ACC112 (cell line): ENCODE results near the gene ERMARD.

Experiments
- H2AFZ ChIP-seq: fragments of 200-600 bp; sonication (generic); one replicate; pipeline ENCODE4 v1.6.0; 2017; ENCODE audit warnings: antibody characterized with exemption, low read length; ENCODE audit not compliant: unreplicated experiment
- H3K27ac ChIP-seq: fragments of 200-600 bp; sonication (generic); 2 replicates; pipeline ENCODE4 v1.5.1; 2014; ENCODE audit warnings: low read depth, mild to moderate bottlenecking, antibody characterized with exemption, low read length, moderate library complexity
- H3K27me3 ChIP-seq: fragments of 200-600 bp; sonication (generic); 2 replicates; pipeline ENCODE4 v1.6.1; 2014; ENCODE audit warnings: mild to moderate bottlenecking, antibody characterized with exemption, low read length, moderate library complexity, mixed read lengths; ENCODE audit not compliant: insufficient read depth
- H3K36me3 ChIP-seq: fragments of 200-600 bp; sonication (generic); 2 replicates; pipeline ENCODE4 v1.6.1; 2016; ENCODE audit warnings: mild to moderate bottlenecking, antibody characterized with exemption, low read length, moderate library complexity, mixed read lengths; ENCODE audit not compliant: insufficient read depth
- H3K4me1 ChIP-seq: fragments of 200-600 bp; sonication (generic); one replicate; pipeline ENCODE4 v1.6.1; 2016; ENCODE audit warnings: low read length, mixed read lengths; ENCODE audit not compliant: insufficient read depth, unreplicated experiment, control insufficient read depth
- H3K4me3 ChIP-seq: fragments of 200-600 bp; sonication (generic); 2 replicates; pipeline ENCODE4 v1.5.1; 2014; ENCODE audit warnings: mild to moderate bottlenecking, low read depth, low read length
- H3K79me2 ChIP-seq: fragments of 200-600 bp; sonication (generic); one replicate; pipeline ENCODE4 v1.6.0; 2016; ENCODE audit warnings: low read length; ENCODE audit not compliant: control insufficient read depth, unreplicated experiment, insufficient read depth

ERMARD gene

GRCh38 chr6:169810066-169810989 is 58.9 kb downstream of the ERMARD start:
- no peaks in the 10 kb centered on the region for H3K4me1 ChIP-seq
- no peaks in the 10 kb centered on the region for H3K36me3 ChIP-seq
- no peak overlapping the region for H3K4me3 ChIP-seq
- H3K79me2 ChIP-seq = no peaks in the 10 kb centered on the region
- H3K27ac ChIP-seq = no peak overlapping the region
- no peak overlapping the region for H2AFZ ChIP-seq
- no peaks in the 10 kb centered on the region; the same call in 1 of the 2 replicates for H3K27me3 ChIP-seq

GRCh38 chr6:169811072-169811471 is 59.6 kb downstream of the ERMARD start:
- Histone ChIP-seq H3K4me3 (no peak overlapping the region), H2AFZ (no peak overlapping the region), H3K36me3 (no peaks in the 10 kb centered on the region), H3K27ac (no peak overlapping the region), H3K79me2 (no peaks in the 10 kb centered on the region), H3K27me3 (no peaks in the 10 kb centered on the region; the same call in 1 of the 2 replicates), H3K4me1 (no peaks in the 10 kb centered on the region)

- Histone ChIP-seq H3K4me1 (no peaks in the 10 kb centered on the region), H3K4me3 (no peak overlapping the region), H3K36me3 (no peaks in the 10 kb centered on the region), H2AFZ (no peak overlapping the region), H3K27ac (no peak overlapping the region), H3K27me3 (no peaks in the 10 kb centered on the region; the same call in 1 of the 2 replicates), H3K79me2 (no peaks in the 10 kb centered on the region)
These were observed 60.3 kb downstream of the ERMARD start for GRCh38 chr6:169811521-169812256.

- Histone ChIP-seq H3K4me3 (no peak overlapping the region), H3K79me2 (no peaks in the 10 kb centered on the region), H3K36me3 (no peaks in the 10 kb centered on the region), H3K4me1 (no peaks in the 10 kb centered on the region), H3K27ac (no peak overlapping the region), H3K27me3 (peaks cover under 1% of the 10 kb centered on the region; the same call in 1 of the 2 replicates), H2AFZ (no peak overlapping the region)
These were observed 60.8 kb downstream of the ERMARD start for GRCh38 chr6:169812257-169812644.

- Histone ChIP-seq H3K36me3 (no peaks in the 10 kb centered on the region), H3K27ac (no peak overlapping the region)
These were observed 62.5 kb downstream of the ERMARD start for GRCh38 chr6:169813969-169814368.

GRCh38 chr6:169816054-169816453 is 64.6 kb downstream of the ERMARD start:
- H3K79me2 ChIP-seq = no peaks in the 10 kb centered on the region
- no peaks in the 10 kb centered on the region for H3K36me3 ChIP-seq
- no peak overlapping the region for H2AFZ ChIP-seq
- peaks cover 10% of the 10 kb centered on the region; the same call in 1 of the 2 replicates for H3K27me3 ChIP-seq
- no peak overlapping the region for H3K4me3 ChIP-seq
- H3K4me1 ChIP-seq = no peaks in the 10 kb centered on the region
- no peak overlapping the region for H3K27ac ChIP-seq

More at GRCh38 chr6:169813969-169814368, 62.5 kb downstream of the ERMARD start:
- Histone ChIP-seq H3K4me1 (no peaks in the 10 kb centered on the region), H3K79me2 (no peaks in the 10 kb centered on the region), H3K4me3 (no peak overlapping the region), H2AFZ (no peak overlapping the region), H3K27me3 (peaks cover 10% of the 10 kb centered on the region; the same call in 1 of the 2 replicates)

- H3K79me2 ChIP-seq = no peaks in the 10 kb centered on the region
- no peaks in the 10 kb centered on the region for H3K4me1 ChIP-seq
- H3K27ac ChIP-seq = no peak overlapping the region
- no peaks in the 10 kb centered on the region for H3K36me3 ChIP-seq
- no peak overlapping the region for H3K4me3 ChIP-seq
- no peak overlapping the region for H2AFZ ChIP-seq
- H3K27me3 ChIP-seq = peaks cover 14% of the 10 kb centered on the region; the same call in 1 of the 2 replicates
These were observed 65.6 kb downstream of the ERMARD start for GRCh38 chr6:169816975-169817374.

GRCh38 chr6:169820358-169820757 is 68.9 kb downstream of the ERMARD start:
- H3K4me1 ChIP-seq = no peaks in the 10 kb centered on the region
- H3K27me3 ChIP-seq = peaks cover 14% of the 10 kb centered on the region; the same call in 1 of the 2 replicates
- H3K4me3 ChIP-seq = no peak overlapping the region
- no peak overlapping the region for H3K27ac ChIP-seq
- H2AFZ ChIP-seq = no peak overlapping the region
- no peaks in the 10 kb centered on the region for H3K36me3 ChIP-seq
- no peaks in the 10 kb centered on the region for H3K79me2 ChIP-seq

- Histone ChIP-seq H3K79me2 (no peaks in the 10 kb centered on the region), H3K27ac (no peak overlapping the region), H3K27me3 (0 out of 2 replicates have a peak, but pooled peaks cover 7% of the 10 kb centered on the region), H3K36me3 (no peaks in the 10 kb centered on the region), H3K4me1 (no peaks in the 10 kb centered on the region), H2AFZ (no peak overlapping the region), H3K4me3 (no peak overlapping the region)
These were observed 72.6 kb downstream of the ERMARD start for GRCh38 chr6:169824021-169824420.

GRCh38 chr6:169824848-169825557 is 73.6 kb downstream of the ERMARD start:
- H3K36me3 ChIP-seq = no peaks in the 10 kb centered on the region
- H3K4me3 ChIP-seq = no peak overlapping the region
- no peaks in the 10 kb centered on the region for H3K4me1 ChIP-seq
- 0 out of 2 replicates have a peak, but pooled peaks cover 7% of the 10 kb centered on the region for H3K27me3 ChIP-seq
- no peaks in the 10 kb centered on the region for H3K79me2 ChIP-seq
- H3K27ac ChIP-seq = no peak overlapping the region
- H2AFZ ChIP-seq = no peak overlapping the region
